Gastroesophageal sphincter (tissue), 4 donors: ENCODE measurements around the gene TRIM15. TPM values are rescaled to one million over a fixed set of nuclear protein-coding genes. Genes with fewer than 3 reads are reported as not detected.
A peak's percentile ranks its signal among the peaks of the same experiment; 100 is the strongest.
"Not testable (repeated sequence)": the region's sequence is repeated elsewhere in the genome, so short reads cannot be mapped to it uniquely, and the experiment has no call there.

ENCODE experiments used
- ATAC-seq: fragments of 150-250 bp; one replicate; pipeline ENCODE4 v1.9.1; 2016; ENCODE audit warnings: mild to moderate bottlenecking, moderate library complexity
- H3K27ac ChIP-seq, 4 donors: fragments of 200-600 bp; sonication (generic) in 3 of 4; 1 replicate in 3 of 4; 2 replicates in 1 of 4; pipeline ENCODE4 v1.5.1; 2016 to 2019
- H3K27me3 ChIP-seq: fragments of 200-600 bp; sonication (generic); one replicate; pipeline ENCODE4 v1.5.1; 2019
- H3K36me3 ChIP-seq, 2 donors: fragments of 200-600 bp; sonication (generic); one replicate each; pipeline ENCODE4 v1.5.1; 2019; ENCODE audit warnings: control low read depth in 1 of 2
- H3K4me1 ChIP-seq, 3 donors: fragments of 200-600 bp; sonication (generic); 1 replicate in 2 of 3; 2 replicates in 1 of 3; pipeline ENCODE4 v1.5.1; 2016 to 2019; ENCODE audit warnings: control low read depth in 2 of 3
- H3K4me3 ChIP-seq, 2 donors: fragments of 200-600 bp; sonication (generic); one replicate each; pipeline ENCODE4 v1.5.1; 2019; ENCODE audit warnings: mild to moderate bottlenecking in 1 of 2, moderate library complexity in 1 of 2
- H3K9me3 ChIP-seq, 3 donors: fragments of 200-600 bp; sonication (generic); one replicate each; pipeline ENCODE4 v1.5.1; 2017 to 2019; ENCODE audit warnings: control low read depth in 2 of 3
- CTCF ChIP-seq, 4 experiments: fragments of 200-600 bp in 2 of 4; fragments of 450-650 bp in 2 of 4; sonication (generic) in 1 of 4; IDR thresholded peaks; one replicate each; pipeline ENCODE4 v1.5.1; 2017 to 2019; ENCODE audit warnings: antibody characterized with exemption in 4 of 4, mild to moderate bottlenecking in 2 of 4, moderate library complexity in 2 of 4
- EP300 ChIP-seq: sonication (generic); formaldehyde crosslinking; IDR thresholded peaks from one replicate; pipeline ENCODE4 v1.6.1; 2017; ENCODE audit warnings: antibody characterized with exemption, mild to moderate bottlenecking
- POLR2A ChIP-seq, 2 donors: fragments of 450-650 bp; IDR thresholded peaks; one replicate each; pipeline ENCODE4 v1.6.1; 2017; ENCODE audit warnings: antibody characterized with exemption in 2 of 2, mild to moderate bottlenecking in 2 of 2, moderate library complexity in 1 of 2
- POLR2AphosphoS5 ChIP-seq: sonication (generic); formaldehyde crosslinking; IDR thresholded peaks from one replicate; pipeline ENCODE4 v1.6.1; 2017; ENCODE audit warnings: antibody characterized with exemption
- WGBS, 2 donors: methylation state at CpG; one replicate each; pipeline ENCODE4 v1.1.5; 2018; ENCODE audit warnings: low coverage in 1 of 2; 5-methylcytosine and 5-hydroxymethylcytosine counted together
- total RNA-seq, 4 donors: library from RNA; depleted of rRNA; stranded (reverse); fragments of >200 nt; gene quantifications; one replicate each; pipeline ENCODE4 v1.1.0, GENCODE V29; 2016

The TRIM15 gene
- total RNA-seq, 4 donors from 2014 or later = not detected

GRCh38 chr6:30130887-30131862 lies 32.2 kb upstream of the TRIM15 start:
- H3K27me3 ChIP-seq = peaks cover 96% of the 10 kb centered on the region
- H3K36me3 ChIP-seq = no peaks in the 10 kb centered on the region
- peaks cover 0 to 13% (median 4%) of the 10 kb centered on the region in 3 donors for H3K4me1 ChIP-seq
- TF ChIP-seq EP300 (no peak), CTCF (IDR thresholded peaks at IDR 0.05) (peak; percentile 92 to 96 (median 92))
- ATAC-seq = peak; percentile 89
- no peak overlapping the region for H3K27ac ChIP-seq
- WGBS, 2 donors = 23 to 33% methylated on average over 13 to 16 of the region's 16 CpGs
- H3K9me3 ChIP-seq = no peaks in the 10 kb centered on the region
- H3K4me3 ChIP-seq = no peak overlapping the region

GRCh38 chr6:30131947-30132497 lies 31.3 kb upstream of the TRIM15 start:
- Histone ChIP-seq H3K27ac (no peak overlapping the region), H3K9me3 (no peaks in the 10 kb centered on the region), H3K4me1 (peaks cover 0 to 13% (median 4%) of the 10 kb centered on the region in 3 donors), H3K27me3 (peaks cover 93% of the 10 kb centered on the region), H3K36me3 (no peaks in the 10 kb centered on the region), H3K4me3 (no peak overlapping the region)
- 57 to 75% methylated on average over 2 of the region's 2 CpGs for WGBS, 2 donors
- no peak for ATAC-seq
- no peak for TF ChIP-seq EP300

- Histone ChIP-seq H3K9me3 (no peaks in the 10 kb centered on the region), H3K27me3 (peaks cover 66% of the 10 kb centered on the region), H3K27ac (no peak overlapping the region), H3K4me1 (no peaks in the 10 kb centered on the region), H3K36me3 (no peaks in the 10 kb centered on the region), H3K4me3 (no peak overlapping the region)
- TF ChIP-seq POLR2A (IDR thresholded peaks at IDR 0.05) (no peak), CTCF (IDR thresholded peaks at IDR 0.05) (no peak), EP300 (no peak), POLR2AphosphoS5 (no peak)
- no peak for ATAC-seq
- WGBS, 2 donors = 80 to 92% methylated on average over 1 of the region's 2 CpGs
Observed at GRCh38 chr6:30135147-30135546, 28.2 kb upstream of the TRIM15 start.

GRCh38 chr6:30135757-30136156 lies 27.6 kb upstream of the TRIM15 start, which contains the start of gene TRIM40:
Gene TRIM40, plus strand, starts transcription at chr6:30136140. Its CDS starts 897 bp downstream, at chr6:30137037.
- no peak for TF ChIP-seq EP300
- TF ChIP-seq POLR2A (IDR thresholded peaks at IDR 0.05) = no peak
- TF ChIP-seq CTCF (IDR thresholded peaks at IDR 0.05) = no peak
- no peak for TF ChIP-seq POLR2AphosphoS5
- WGBS, 2 donors = 77 to 78% methylated on average over 4 of the region's 4 CpGs
- H3K4me1 ChIP-seq = no peaks in the 10 kb centered on the region
- H3K36me3 ChIP-seq = no peaks in the 10 kb centered on the region
- no peak for ATAC-seq
- H3K27me3 ChIP-seq = peaks cover 65% of the 10 kb centered on the region
- no peak within 1 kb of the TSS for H3K4me3 ChIP-seq
- no peak within 1 kb of the TSS for H3K27ac ChIP-seq
- no peaks in the 10 kb centered on the region for H3K9me3 ChIP-seq

GRCh38 chr6:30136570-30137286 lies 26.6 kb upstream of the TRIM15 start:
- Histone ChIP-seq H3K9me3 (no peaks in the 10 kb centered on the region), H3K36me3 (no peaks in the 10 kb centered on the region), H3K27me3 (peaks cover 63% of the 10 kb centered on the region), H3K4me1 (no peaks in the 10 kb centered on the region), H3K27ac (no peak overlapping the region), H3K4me3 (no peak overlapping the region)
- ATAC-seq = no peak
- TF ChIP-seq POLR2AphosphoS5 = no peak
- no peak for TF ChIP-seq EP300
- TF ChIP-seq POLR2A (IDR thresholded peaks at IDR 0.05) = no peak
- TF ChIP-seq CTCF (IDR thresholded peaks at IDR 0.05) = no peak
- 71 to 86% methylated on average over 1 to 7 of the region's 11 CpGs for WGBS, 2 donors

GRCh38 chr6:30140240-30140639 lies 23.1 kb upstream of the TRIM15 start:
- H3K27me3 ChIP-seq = peaks cover 46% of the 10 kb centered on the region
- not testable (repeated sequence) for H3K4me1 ChIP-seq, H3K27ac ChIP-seq, H3K4me3 ChIP-seq, ATAC-seq, H3K9me3 ChIP-seq, H3K36me3 ChIP-seq
- 75 to 85% methylated on average over 4 to 8 of the region's 8 CpGs for WGBS, 2 donors
